H1 (cell line): ENCODE measurements around the gene ZMYND10. TPM values are rescaled to one million over a fixed set of nuclear protein-coding genes. Genes with fewer than 3 reads are reported as not detected.

Experiments
- CTCF ChIA-PET: fragments of 300-600 bp; sonication (Branson Sonifier 250); formaldehyde crosslinking; loops from one replicate; lab custom pipeline; 2021; ENCODE audit not compliant: partially characterized antibody; lab: Charles Lee
- POLR2A ChIA-PET: fragments of 300-600 bp; sonication (Branson Sonifier 250); formaldehyde crosslinking; loops from one replicate; lab custom pipeline; 2021; ENCODE audit warnings: inconsistent platforms; ENCODE audit not compliant: partially characterized antibody; lab: Charles Lee
- DNase-seq, 2 experiments: peaks; one replicate each; pipeline versions ENCODE4 v3.0.0 to v3.0.0-alpha.2; 2010 to 2022; ENCODE audit warnings: low spot score in 2 of 2, low read depth in 1 of 2, mixed read lengths in 1 of 2
- FAIRE-seq: peaks from 2 replicates; lab custom pipeline; 2011; peaks lifted over from hg19 to GRCh38; lab: Jason Lieb, UNC
- H2AFZ ChIP-seq: 2 replicates; pipeline ENCODE4 v1.8.1; 2012; ENCODE audit warnings: low read length, inconsistent platforms
- H2AK5ac ChIP-seq: 2 replicates; pipeline ENCODE4 v1.6.1; 2013; ENCODE audit warnings: low read depth, low read length
- H2BK120ac ChIP-seq: replicated peaks from 2 replicates; pipeline ENCODE3; 2013; ENCODE audit warnings: low read depth, low read length, inconsistent platforms
- H2BK12ac ChIP-seq: 2 replicates; pipeline ENCODE4 v1.6.1; 2013; ENCODE audit warnings: low read depth, low read length
- H2BK15ac ChIP-seq: 2 replicates; pipeline ENCODE4 v1.6.1; 2013; ENCODE audit warnings: low read length
- H2BK20ac ChIP-seq: 2 replicates; pipeline ENCODE4 v1.6.1; 2013; ENCODE audit warnings: low read length
- H2BK5ac ChIP-seq: 2 replicates; pipeline ENCODE4 v1.6.1; 2013; ENCODE audit warnings: low read depth, low read length
- H3K14ac ChIP-seq: 2 replicates; pipeline ENCODE4 v1.6.1; 2013; ENCODE audit warnings: inconsistent platforms; ENCODE audit not compliant: insufficient read length
- H3K18ac ChIP-seq: 2 replicates; pipeline ENCODE4 v1.6.1; 2013; ENCODE audit warnings: low read length; ENCODE audit errors: extremely low read depth
- H3K23ac ChIP-seq: 2 replicates; pipeline ENCODE4 v1.6.1; 2013; ENCODE audit warnings: inconsistent platforms; ENCODE audit not compliant: insufficient read length
- H3K23me2 ChIP-seq: 2 replicates; pipeline ENCODE4 v1.6.1; 2013; ENCODE audit warnings: low read depth, low read length
- H3K27ac ChIP-seq: 2 replicates; pipeline ENCODE4 v1.6.1; 2011; ENCODE audit warnings: low read depth, low read length, inconsistent platforms
- H3K27me3 ChIP-seq, 4 experiments: replicated peaks in 1 of 4; 1 replicate in 1 of 4; 2 replicates in 3 of 4; pipeline versions ENCODE4 v1.6.1 to v1.8.1; 2011 to 2013; ENCODE audit warnings: low read length in 3 of 4, mild to moderate bottlenecking in 3 of 4, inconsistent platforms in 2 of 4, mixed read lengths in 2 of 4, moderate library complexity in 1 of 4; ENCODE audit not compliant: control insufficient read depth in 3 of 4, insufficient read depth in 3 of 4; ENCODE audit errors: extremely low read depth in 1 of 4
- H3K36me3 ChIP-seq, 4 experiments: 2 replicates each; pipeline versions ENCODE4 v1.6.1 to v1.8.1; 2011 to 2013; ENCODE audit warnings: mild to moderate bottlenecking in 4 of 4, low read length in 3 of 4, moderate library complexity in 2 of 4, control low read depth in 1 of 4, inconsistent platforms in 1 of 4; ENCODE audit not compliant: insufficient read depth in 4 of 4, control insufficient read depth in 2 of 4
- H3K4ac ChIP-seq: replicated peaks from 2 replicates; pipeline ENCODE3; 2013; ENCODE audit warnings: low read length, low read depth, mixed read lengths, inconsistent platforms; ENCODE audit not compliant: insufficient read length
- H3K4me1 ChIP-seq, 4 experiments: replicated peaks in 1 of 4; 1 replicate in 1 of 4; 2 replicates in 3 of 4; pipeline versions ENCODE4 v1.6.1 to v1.8.1; 2011 to 2013; ENCODE audit warnings: low read length in 3 of 4, inconsistent platforms in 2 of 4, mixed read lengths in 1 of 4; ENCODE audit not compliant: insufficient read depth in 4 of 4, control insufficient read depth in 3 of 4
- H3K4me2 ChIP-seq, 2 experiments: 2 replicates each; pipeline versions ENCODE4 v1.6.1 to v1.8.1; 2011 to 2013; ENCODE audit warnings: low read depth in 2 of 2, low read length in 2 of 2, control low read depth in 1 of 2, inconsistent platforms in 1 of 2, mild to moderate bottlenecking in 1 of 2; ENCODE audit not compliant: insufficient read depth in 1 of 2
- H3K4me3 ChIP-seq, 4 experiments: fragments of 200-600, 300-600 bp in 1 of 4; sonication (generic), shearing (Covaris generic), sonication (Bioruptor Twin) in 1 of 4; 2 replicates each; pipeline versions ENCODE4 v1.5.1 to v1.8.1; 2011 to 2016; ENCODE audit warnings: low read length in 4 of 4, low read depth in 3 of 4, control low read depth in 2 of 4, inconsistent platforms in 2 of 4, mild to moderate bottlenecking in 2 of 4, mixed read lengths in 1 of 4, moderate library complexity in 1 of 4; ENCODE audit not compliant: insufficient read depth in 2 of 4; ENCODE audit errors: extremely low read depth in 1 of 4
- H3K56ac ChIP-seq: replicated peaks from 2 replicates; pipeline ENCODE3; 2013; ENCODE audit warnings: low read depth, mild to moderate bottlenecking, mixed read lengths, low read length, inconsistent platforms; ENCODE audit not compliant: insufficient read length
- H3K79me1 ChIP-seq: 2 replicates; pipeline ENCODE4 v1.6.1; 2013; ENCODE audit warnings: low read depth, low read length, control low read depth
- H3K79me2 ChIP-seq, 2 experiments: 2 replicates each; pipeline versions ENCODE4 v1.6.1 to v1.8.1; 2012 to 2013; ENCODE audit warnings: low read length in 2 of 2, mild to moderate bottlenecking in 2 of 2, inconsistent platforms in 1 of 2; ENCODE audit not compliant: insufficient read depth in 2 of 2, control insufficient read depth in 1 of 2
- H3K9ac ChIP-seq, 4 experiments: replicated peaks in 1 of 4; 1 replicate in 1 of 4; 2 replicates in 3 of 4; pipeline versions ENCODE4 v1.6.1 to v1.8.1; 2011 to 2013; ENCODE audit warnings: low read depth in 3 of 4, low read length in 3 of 4, control low read depth in 2 of 4, mild to moderate bottlenecking in 2 of 4, moderate library complexity in 2 of 4, inconsistent platforms in 1 of 4; ENCODE audit errors: extremely low read depth in 1 of 4
- H3K9me3 ChIP-seq, 2 experiments: 2 replicates each; pipeline versions ENCODE4 v1.6.1 to v1.8.1; 2012 to 2013; ENCODE audit warnings: mild to moderate bottlenecking in 2 of 2, moderate library complexity in 2 of 2, control low read depth in 1 of 2, inconsistent platforms in 1 of 2, low read depth in 1 of 2, low read length in 1 of 2, mixed read lengths in 1 of 2; ENCODE audit not compliant: insufficient read depth in 2 of 2
- H4K20me1 ChIP-seq, 2 experiments: replicated peaks in 1 of 2; 2 replicates each; pipeline versions ENCODE3 to v1.8.1; 2011 to 2013; ENCODE audit warnings: inconsistent platforms in 2 of 2, low read length in 2 of 2, mild to moderate bottlenecking in 1 of 2; ENCODE audit not compliant: insufficient read depth in 2 of 2, control insufficient read depth in 1 of 2
- H4K5ac ChIP-seq: 2 replicates; pipeline ENCODE4 v1.6.1; 2013; ENCODE audit warnings: low read length, low read depth, mixed read lengths, inconsistent platforms; ENCODE audit not compliant: insufficient read length
- H4K8ac ChIP-seq: 2 replicates; pipeline ENCODE4 v1.8.0; 2013; ENCODE audit warnings: mild to moderate bottlenecking, moderate library complexity, low read length, inconsistent platforms; ENCODE audit not compliant: insufficient read depth; ENCODE audit errors: extremely low read depth
- H4K91ac ChIP-seq: replicated peaks from 2 replicates; pipeline ENCODE3; 2013; ENCODE audit warnings: low read length, mixed read lengths, inconsistent platforms; ENCODE audit not compliant: insufficient read length
- CTCF ChIP-seq, 3 experiments: IDR thresholded peaks; 1 replicate in 2 of 3; 2 replicates in 1 of 3; pipeline versions ENCODE4 v1.5.1 to v1.6.1; 2011; ENCODE audit warnings: low read length in 3 of 3, mild to moderate bottlenecking in 3 of 3, inconsistent platforms in 2 of 3, low read depth in 1 of 3, moderate library complexity in 1 of 3; ENCODE audit not compliant: insufficient read depth in 1 of 3; ENCODE audit errors: control extremely low read depth in 1 of 3
- E2F6 ChIP-seq: IDR thresholded peaks from 2 replicates; pipeline ENCODE4 v1.6.1; 2012; ENCODE audit warnings: inconsistent platforms
- EGR1 ChIP-seq: IDR thresholded peaks from 2 replicates; pipeline ENCODE4 v1.6.1; 2011; ENCODE audit warnings: low read depth, low read length, borderline replicate concordance
- EZH2 ChIP-seq: fragments of 200-600 bp; sonication (generic); IDR thresholded peaks from 2 replicates; pipeline ENCODE4 v1.7.1; 2012; ENCODE audit warnings: low read depth, mild to moderate bottlenecking, moderate library complexity, low read length, inconsistent platforms; ENCODE audit not compliant: severe bottlenecking
- HDAC6 ChIP-seq: IDR thresholded peaks from one replicate; pipeline ENCODE4 v1.7.1; 2012; ENCODE audit warnings: low read depth, mild to moderate bottlenecking, inconsistent platforms, low read length, moderate library complexity
- NANOG ChIP-seq: IDR thresholded peaks from 2 replicates; pipeline ENCODE4 v1.6.1; 2011; ENCODE audit warnings: low read length, low read depth, mild to moderate bottlenecking, inconsistent platforms; ENCODE audit not compliant: insufficient read depth, poor library complexity, severe bottlenecking
- SIRT6 ChIP-seq: IDR thresholded peaks from one replicate; pipeline ENCODE4 v1.7.1; 2012; ENCODE audit warnings: low read length, inconsistent platforms
- TBP ChIP-seq: IDR thresholded peaks from 2 replicates; pipeline ENCODE4 v1.6.1; 2011; ENCODE audit warnings: low read depth, low read length, improper control_type of control experiment
- WGBS, 2 experiments: shearing (Covaris generic) in 1 of 2; methylation state at CpG; one replicate each; pipeline versions ENCODE4 v1.1.6 to v1.1.7; 2013 to 2015; ENCODE audit warnings: low lambda C conversion rate in 2 of 2, mixed read lengths in 2 of 2, inconsistent platforms in 1 of 2, low coverage in 1 of 2, missing lambda C conversion rate in 1 of 2; ENCODE audit not compliant: insufficient replicate concordance in 2 of 2, insufficient coverage in 1 of 2, insufficient read length in 1 of 2; ENCODE audit errors: extremely low coverage in 1 of 2, missing lambda C conversion rate in 1 of 2; 5-methylcytosine and 5-hydroxymethylcytosine counted together
- polyA plus RNA-seq, 7 experiments: library from polyadenylated mRNA; depleted of rRNA in 3 of 7; stranded (reverse) in 5 of 7; unstranded in 2 of 7; fragments of >200 nt in 5 of 7; fragments of 200-250 nt in 2 of 7; gene quantifications; 1 replicate in 5 of 7; 2 replicates in 1 of 7; 4 replicates in 1 of 7; pipeline versions ENCODE4 v1.2.1 to v1.2.3, GENCODE V29; 2011 to 2013; ENCODE audit warnings: missing spikeins in 2 of 7, mixed read lengths in 2 of 7
- total RNA-seq: library from RNA; stranded (reverse); fragmentation: NEBNext Ultra II Directional; extraction: Animal tissue kit (Norgen Biotek cat#: 25700); gene quantifications from 2 replicates; pipeline ENCODE4 v1.2.1, GENCODE V29; 2021

Gene ZMYND10
- total and polyA plus RNA-seq, 2 of the 8 experiments (the other 6 are each of a cell fraction or from before 2014, with no cell fraction given), result 0.56 to 0.79 TPM

- H3K4me3 ChIP-seq, result no peak overlapping the region
- no peaks in the 10 kb centered on the region for H3K9me3 ChIP-seq
- no peak overlapping the region for H3K56ac ChIP-seq
- H3K27ac ChIP-seq, result no peak overlapping the region
- CTCF ChIA-PET, result interaction anchor here (0.8 to 10.0 kb wide), 10 partner anchors 11 to 209 kb away, joined by 3 to 84 read pairs (median 4); partner anchors contain the start of genes HYAL3 and NAA80
- no peak for DNase-seq
- no peak for FAIRE-seq
- peaks cover 0 to 16% (median 12%) of the 10 kb centered on the region in 4 experiments; a peak in 5 of 7 replicates for H3K4me1 ChIP-seq
- no peak overlapping the region for H3K4ac ChIP-seq
- H3K18ac ChIP-seq, result no peak overlapping the region
- POLR2A ChIA-PET, result interaction anchor here (1.0 kb wide), 2 partner anchors 11 to 21 kb away, joined by 3 read pairs; no protein-coding TSS in a partner anchor
- H2BK15ac ChIP-seq, result no peak overlapping the region; the same call in 1 of the 2 replicates
- no peak overlapping the region for H2BK120ac ChIP-seq
- H3K14ac ChIP-seq, result no peak overlapping the region
- peaks cover 23 to 69% (median 56%) of the 10 kb centered on the region in 4 experiments for H3K27me3 ChIP-seq
- no peak overlapping the region for H3K4me2 ChIP-seq
- WGBS, 2 experiments, result 73% methylated on average over 13 of the region's 13 CpGs; no CpG with 5 or more reads in 1 of the 2 experiments
- no peak overlapping the region for H2AFZ ChIP-seq
- H4K8ac ChIP-seq, result peak overlapping the region; percentile 29; the same call in 1 of the 2 replicates
- H2AK5ac ChIP-seq, result no peak overlapping the region
- H2BK12ac ChIP-seq, result no peak overlapping the region; the same call in 1 of the 2 replicates
- no peak overlapping the region for H2BK20ac ChIP-seq
- no peaks in the 10 kb centered on the region for H3K36me3 ChIP-seq
- no peaks in the 10 kb centered on the region for H3K79me1 ChIP-seq
- no peak overlapping the region for H4K5ac ChIP-seq
- no peak overlapping the region for H3K9ac ChIP-seq
- H3K23me2 ChIP-seq, result peaks cover 15% of the 10 kb centered on the region; the same call in 1 of the 2 replicates
- no peaks in the 10 kb centered on the region for H3K79me2 ChIP-seq
- H3K23ac ChIP-seq, result no peak overlapping the region
- no peak overlapping the region for H4K91ac ChIP-seq
- H2BK5ac ChIP-seq, result no peak overlapping the region
- H4K20me1 ChIP-seq, result peaks cover 3% of the 10 kb centered on the region in 2 experiments
- TF ChIP-seq EGR1 (no peak), E2F6 (no peak), HDAC6 (no peak), CTCF (IDR thresholded peaks at IDR 0.05; ENCODE audit: control extremely low read depth in 1 of 3, insufficient read depth in 1 of 3, low read depth in 1 of 3, low read length in 3 of 3) (peak in 2 of 3 experiments; percentile 64 to 73; a peak in 3 of 4 replicates), SIRT6 (no peak), NANOG (no peak), TBP (no peak), EZH2 (no peak)
Observed at GRCh38 chr3:50342813-50343633, 2.5 kb downstream of the ZMYND10 start.
